ENCODE data around the gene ZNF827.

The ZNF827 gene

DNA sequence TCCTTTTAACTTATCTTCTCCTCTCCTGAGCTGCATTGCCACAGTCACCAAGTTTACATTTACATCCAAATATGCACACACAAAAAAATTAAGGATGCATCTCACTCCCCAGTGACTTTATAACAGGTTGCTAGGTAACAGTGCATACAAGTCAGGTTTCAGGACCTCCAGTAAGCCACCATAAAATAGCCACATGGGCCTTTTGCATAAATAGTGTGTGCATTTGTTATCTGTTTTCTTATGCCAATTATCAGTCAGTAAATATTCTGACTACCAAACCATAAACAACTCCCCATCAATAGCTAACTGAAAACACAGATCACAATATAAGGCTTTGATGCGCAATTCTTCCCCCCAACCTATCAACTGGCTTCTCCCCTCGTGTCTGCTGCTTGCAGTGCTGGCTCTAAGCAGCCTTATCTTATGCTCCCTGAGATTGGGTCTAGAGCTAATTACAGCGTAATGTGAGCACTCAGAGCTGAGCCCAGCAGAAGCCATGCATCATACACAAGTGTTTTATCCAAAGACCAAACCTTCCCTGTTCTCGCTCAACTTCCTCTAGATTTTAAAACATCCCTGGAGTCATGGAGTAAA is 55.4 kb downstream of the ZNF827 start:
- no peak for TF ChIP-seq OSR1 (CRISPR knock-in tag; IDR thresholded peaks at IDR 0.05)
- TF ChIP-seq ZFP3 (CRISPR knock-in tag; IDR thresholded peaks at IDR 0.05) = no peak
- no peak for TF ChIP-seq RARB (CRISPR knock-in tag; IDR thresholded peaks at IDR 0.05)
- no peak for TF ChIP-seq ZNF70 (CRISPR knock-in tag; IDR thresholded peaks at IDR 0.05)
- no peak for TF ChIP-seq BACH2 (CRISPR knock-in tag; IDR thresholded peaks at IDR 0.05; ENCODE audit: borderline replicate concordance)
- TF ChIP-seq, protein P1, sequence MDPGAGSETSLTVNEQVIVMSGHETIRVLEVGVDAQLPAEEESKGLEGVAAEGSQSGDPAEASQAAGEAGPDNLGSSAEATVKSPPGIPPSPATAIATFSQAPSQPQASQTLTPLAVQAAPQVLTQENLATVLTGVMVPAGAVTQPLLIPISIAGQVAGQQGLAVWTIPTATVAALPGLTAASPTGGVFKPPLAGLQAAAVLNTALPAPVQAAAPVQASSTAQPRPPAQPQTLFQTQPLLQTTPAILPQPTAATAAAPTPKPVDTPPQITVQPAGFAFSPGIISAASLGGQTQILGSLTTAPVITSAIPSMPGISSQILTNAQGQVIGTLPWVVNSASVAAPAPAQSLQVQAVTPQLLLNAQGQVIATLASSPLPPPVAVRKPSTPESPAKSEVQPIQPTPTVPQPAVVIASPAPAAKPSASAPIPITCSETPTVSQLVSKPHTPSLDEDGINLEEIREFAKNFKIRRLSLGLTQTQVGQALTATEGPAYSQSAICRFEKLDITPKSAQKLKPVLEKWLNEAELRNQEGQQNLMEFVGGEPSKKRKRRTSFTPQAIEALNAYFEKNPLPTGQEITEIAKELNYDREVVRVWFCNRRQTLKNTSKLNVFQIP (CRISPR knock-in tag; IDR thresholded peaks at IDR 0.05; ENCODE audit: borderline replicate concordance, low read depth) = no peak
- no peak for TF ChIP-seq ZNF8 (CRISPR knock-in tag; IDR thresholded peaks at IDR 0.05)
- no peak for TF ChIP-seq ARNTL (CRISPR knock-in tag; IDR thresholded peaks at IDR 0.05; ENCODE audit: borderline replicate concordance, low read depth)
- TF ChIP-seq, protein P2, sequence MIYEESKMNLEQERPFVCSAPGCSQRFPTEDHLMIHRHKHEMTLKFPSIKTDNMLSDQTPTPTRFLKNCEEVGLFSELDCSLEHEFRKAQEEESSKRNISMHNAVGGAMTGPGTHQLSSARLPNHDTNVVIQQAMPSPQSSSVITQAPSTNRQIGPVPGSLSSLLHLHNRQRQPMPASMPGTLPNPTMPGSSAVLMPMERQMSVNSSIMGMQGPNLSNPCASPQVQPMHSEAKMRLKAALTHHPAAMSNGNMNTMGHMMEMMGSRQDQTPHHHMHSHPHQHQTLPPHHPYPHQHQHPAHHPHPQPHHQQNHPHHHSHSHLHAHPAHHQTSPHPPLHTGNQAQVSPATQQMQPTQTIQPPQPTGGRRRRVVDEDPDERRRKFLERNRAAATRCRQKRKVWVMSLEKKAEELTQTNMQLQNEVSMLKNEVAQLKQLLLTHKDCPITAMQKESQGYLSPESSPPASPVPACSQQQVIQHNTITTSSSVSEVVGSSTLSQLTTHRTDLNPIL (CRISPR knock-in tag; IDR thresholded peaks at IDR 0.05; ENCODE audit: low read depth) = no peak
- TF ChIP-seq, protein P3, sequence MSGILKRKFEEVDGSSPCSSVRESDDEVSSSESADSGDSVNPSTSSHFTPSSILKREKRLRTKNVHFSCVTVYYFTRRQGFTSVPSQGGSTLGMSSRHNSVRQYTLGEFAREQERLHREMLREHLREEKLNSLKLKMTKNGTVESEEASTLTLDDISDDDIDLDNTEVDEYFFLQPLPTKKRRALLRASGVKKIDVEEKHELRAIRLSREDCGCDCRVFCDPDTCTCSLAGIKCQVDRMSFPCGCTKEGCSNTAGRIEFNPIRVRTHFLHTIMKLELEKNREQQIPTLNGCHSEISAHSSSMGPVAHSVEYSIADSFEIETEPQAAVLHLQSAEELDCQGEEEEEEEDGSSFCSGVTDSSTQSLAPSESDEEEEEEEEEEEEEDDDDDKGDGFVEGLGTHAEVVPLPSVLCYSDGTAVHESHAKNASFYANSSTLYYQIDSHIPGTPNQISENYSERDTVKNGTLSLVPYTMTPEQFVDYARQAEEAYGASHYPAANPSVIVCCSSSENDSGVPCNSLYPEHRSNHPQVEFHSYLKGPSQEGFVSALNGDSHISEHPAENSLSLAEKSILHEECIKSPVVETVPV (CRISPR knock-in tag; IDR thresholded peaks at IDR 0.05) = no peak
- TF ChIP-seq, protein P4, sequence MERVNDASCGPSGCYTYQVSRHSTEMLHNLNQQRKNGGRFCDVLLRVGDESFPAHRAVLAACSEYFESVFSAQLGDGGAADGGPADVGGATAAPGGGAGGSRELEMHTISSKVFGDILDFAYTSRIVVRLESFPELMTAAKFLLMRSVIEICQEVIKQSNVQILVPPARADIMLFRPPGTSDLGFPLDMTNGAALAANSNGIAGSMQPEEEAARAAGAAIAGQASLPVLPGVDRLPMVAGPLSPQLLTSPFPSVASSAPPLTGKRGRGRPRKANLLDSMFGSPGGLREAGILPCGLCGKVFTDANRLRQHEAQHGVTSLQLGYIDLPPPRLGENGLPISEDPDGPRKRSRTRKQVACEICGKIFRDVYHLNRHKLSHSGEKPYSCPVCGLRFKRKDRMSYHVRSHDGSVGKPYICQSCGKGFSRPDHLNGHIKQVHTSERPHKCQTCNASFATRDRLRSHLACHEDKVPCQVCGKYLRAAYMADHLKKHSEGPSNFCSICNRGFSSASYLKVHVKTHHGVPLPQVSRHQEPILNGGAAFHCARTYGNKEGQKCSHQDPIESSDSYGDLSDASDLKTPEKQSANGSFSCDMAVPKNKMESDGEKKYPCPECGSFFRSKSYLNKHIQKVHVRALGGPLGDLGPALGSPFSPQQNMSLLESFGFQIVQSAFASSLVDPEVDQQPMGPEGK (CRISPR knock-in tag; IDR thresholded peaks at IDR 0.05; ENCODE audit: borderline replicate concordance) = no peak
- no peak for TF ChIP-seq SNAI2 (CRISPR knock-in tag; IDR thresholded peaks at IDR 0.05)
- TF ChIP-seq TOX (CRISPR knock-in tag; IDR thresholded peaks at IDR 0.05; ENCODE audit: borderline replicate concordance) = no peak
- no peak for TF ChIP-seq GLIS3 (CRISPR knock-in tag; IDR thresholded peaks at IDR 0.05)
- no peak for TF ChIP-seq ZC3H10 (CRISPR knock-in tag; IDR thresholded peaks at IDR 0.05)
- no peak for TF ChIP-seq ISL1 (CRISPR knock-in tag; IDR thresholded peaks at IDR 0.05)
- no peak for TF ChIP-seq TCF4 (CRISPR knock-in tag; IDR thresholded peaks at IDR 0.05; ENCODE audit: borderline replicate concordance)
- ATAC-seq = no peak

DNA sequence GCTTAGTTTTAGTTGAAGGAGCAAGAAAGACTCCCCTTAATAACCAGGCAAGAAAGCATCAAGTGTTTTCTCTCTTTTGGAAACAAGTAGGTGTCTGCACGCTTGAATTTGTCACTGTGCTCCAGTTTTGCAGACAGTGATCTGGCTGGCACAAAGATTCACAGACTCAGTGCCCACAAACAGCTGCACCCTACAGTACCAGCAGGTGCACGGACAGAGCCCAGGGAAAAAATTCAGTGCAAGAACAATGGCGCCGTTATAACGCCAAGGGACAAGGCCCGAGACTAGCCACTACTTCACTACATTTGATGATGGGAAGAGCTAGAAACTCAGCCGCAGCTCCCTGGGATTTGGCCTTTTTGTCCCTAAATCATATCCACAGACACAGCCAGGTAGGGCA is 56.0 kb downstream of the ZNF827 start:
- no peak for ATAC-seq
- TF ChIP-seq BACH2 (CRISPR knock-in tag; IDR thresholded peaks at IDR 0.05; ENCODE audit: borderline replicate concordance) (no peak), ZFP30 (CRISPR knock-in tag; IDR thresholded peaks at IDR 0.05) (no peak), GLIS3 (CRISPR knock-in tag; IDR thresholded peaks at IDR 0.05) (no peak), ZC3H10 (CRISPR knock-in tag; IDR thresholded peaks at IDR 0.05) (no peak), ZNF565 (CRISPR knock-in tag; conservative IDR thresholded peaks at IDR 0.05; ENCODE audit: low read depth) (no peak), TCF4 (CRISPR knock-in tag; IDR thresholded peaks at IDR 0.05; ENCODE audit: borderline replicate concordance) (no peak), TOX (CRISPR knock-in tag; IDR thresholded peaks at IDR 0.05; ENCODE audit: borderline replicate concordance) (no peak)
- TF ChIP-seq, protein P4 (CRISPR knock-in tag; IDR thresholded peaks at IDR 0.05; ENCODE audit: borderline replicate concordance) = no peak
- TF ChIP-seq, protein P5, sequence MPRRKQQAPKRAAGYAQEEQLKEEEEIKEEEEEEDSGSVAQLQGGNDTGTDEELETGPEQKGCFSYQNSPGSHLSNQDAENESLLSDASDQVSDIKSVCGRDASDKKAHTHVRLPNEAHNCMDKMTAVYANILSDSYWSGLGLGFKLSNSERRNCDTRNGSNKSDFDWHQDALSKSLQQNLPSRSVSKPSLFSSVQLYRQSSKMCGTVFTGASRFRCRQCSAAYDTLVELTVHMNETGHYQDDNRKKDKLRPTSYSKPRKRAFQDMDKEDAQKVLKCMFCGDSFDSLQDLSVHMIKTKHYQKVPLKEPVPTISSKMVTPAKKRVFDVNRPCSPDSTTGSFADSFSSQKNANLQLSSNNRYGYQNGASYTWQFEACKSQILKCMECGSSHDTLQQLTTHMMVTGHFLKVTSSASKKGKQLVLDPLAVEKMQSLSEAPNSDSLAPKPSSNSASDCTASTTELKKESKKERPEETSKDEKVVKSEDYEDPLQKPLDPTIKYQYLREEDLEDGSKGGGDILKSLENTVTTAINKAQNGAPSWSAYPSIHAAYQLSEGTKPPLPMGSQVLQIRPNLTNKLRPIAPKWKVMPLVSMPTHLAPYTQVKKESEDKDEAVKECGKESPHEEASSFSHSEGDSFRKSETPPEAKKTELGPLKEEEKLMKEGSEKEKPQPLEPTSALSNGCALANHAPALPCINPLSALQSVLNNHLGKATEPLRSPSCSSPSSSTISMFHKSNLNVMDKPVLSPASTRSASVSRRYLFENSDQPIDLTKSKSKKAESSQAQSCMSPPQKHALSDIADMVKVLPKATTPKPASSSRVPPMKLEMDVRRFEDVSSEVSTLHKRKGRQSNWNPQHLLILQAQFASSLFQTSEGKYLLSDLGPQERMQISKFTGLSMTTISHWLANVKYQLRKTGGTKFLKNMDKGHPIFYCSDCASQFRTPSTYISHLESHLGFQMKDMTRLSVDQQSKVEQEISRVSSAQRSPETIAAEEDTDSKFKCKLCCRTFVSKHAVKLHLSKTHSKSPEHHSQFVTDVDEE (CRISPR knock-in tag; IDR thresholded peaks at IDR 0.05) = no peak
- TF ChIP-seq, protein P2 (CRISPR knock-in tag; IDR thresholded peaks at IDR 0.05; ENCODE audit: low read depth) = no peak
- TF ChIP-seq, protein P1 (CRISPR knock-in tag; IDR thresholded peaks at IDR 0.05; ENCODE audit: borderline replicate concordance, low read depth) = no peak
